ENCODE measurements around the gene TMEM272.

DNA sequence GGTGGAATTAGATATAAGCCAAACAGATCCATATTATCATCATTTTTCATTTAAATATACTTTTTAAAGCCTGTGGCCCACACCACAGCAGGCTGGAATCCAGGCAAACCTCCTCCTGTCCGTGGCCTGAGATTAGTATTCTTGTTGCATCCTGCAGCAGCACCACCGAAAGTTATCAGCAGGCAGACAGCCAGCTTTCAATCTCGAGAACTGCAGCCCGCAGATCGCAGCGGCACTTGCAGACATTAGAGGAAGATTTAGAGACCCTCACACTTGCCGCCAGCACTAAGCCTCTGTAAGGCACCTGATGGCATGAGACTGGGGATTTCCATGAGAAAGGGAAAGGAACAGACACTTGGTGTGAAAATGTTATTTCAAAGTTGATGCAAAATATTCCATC, 48.4 kb downstream of the TMEM272 start:
- TF ChIP-seq, protein P1, sequence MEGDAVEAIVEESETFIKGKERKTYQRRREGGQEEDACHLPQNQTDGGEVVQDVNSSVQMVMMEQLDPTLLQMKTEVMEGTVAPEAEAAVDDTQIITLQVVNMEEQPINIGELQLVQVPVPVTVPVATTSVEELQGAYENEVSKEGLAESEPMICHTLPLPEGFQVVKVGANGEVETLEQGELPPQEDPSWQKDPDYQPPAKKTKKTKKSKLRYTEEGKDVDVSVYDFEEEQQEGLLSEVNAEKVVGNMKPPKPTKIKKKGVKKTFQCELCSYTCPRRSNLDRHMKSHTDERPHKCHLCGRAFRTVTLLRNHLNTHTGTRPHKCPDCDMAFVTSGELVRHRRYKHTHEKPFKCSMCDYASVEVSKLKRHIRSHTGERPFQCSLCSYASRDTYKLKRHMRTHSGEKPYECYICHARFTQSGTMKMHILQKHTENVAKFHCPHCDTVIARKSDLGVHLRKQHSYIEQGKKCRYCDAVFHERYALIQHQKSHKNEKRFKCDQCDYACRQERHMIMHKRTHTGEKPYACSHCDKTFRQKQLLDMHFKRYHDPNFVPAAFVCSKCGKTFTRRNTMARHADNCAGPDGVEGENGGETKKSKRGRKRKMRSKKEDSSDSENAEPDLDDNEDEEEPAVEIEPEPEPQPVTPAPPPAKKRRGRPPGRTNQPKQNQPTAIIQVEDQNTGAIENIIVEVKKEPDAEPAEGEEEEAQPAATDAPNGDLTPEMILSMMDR (IDR thresholded peaks at IDR 0.05) = no peak
- TF ChIP-seq POLR2A (IDR thresholded peaks at IDR 0.05) = no peak
